Measurements from ENCODE around the gene KAZN.
A peak's percentile ranks its signal among the peaks of the same experiment; 100 is the strongest.

Gene KAZN

DNA sequence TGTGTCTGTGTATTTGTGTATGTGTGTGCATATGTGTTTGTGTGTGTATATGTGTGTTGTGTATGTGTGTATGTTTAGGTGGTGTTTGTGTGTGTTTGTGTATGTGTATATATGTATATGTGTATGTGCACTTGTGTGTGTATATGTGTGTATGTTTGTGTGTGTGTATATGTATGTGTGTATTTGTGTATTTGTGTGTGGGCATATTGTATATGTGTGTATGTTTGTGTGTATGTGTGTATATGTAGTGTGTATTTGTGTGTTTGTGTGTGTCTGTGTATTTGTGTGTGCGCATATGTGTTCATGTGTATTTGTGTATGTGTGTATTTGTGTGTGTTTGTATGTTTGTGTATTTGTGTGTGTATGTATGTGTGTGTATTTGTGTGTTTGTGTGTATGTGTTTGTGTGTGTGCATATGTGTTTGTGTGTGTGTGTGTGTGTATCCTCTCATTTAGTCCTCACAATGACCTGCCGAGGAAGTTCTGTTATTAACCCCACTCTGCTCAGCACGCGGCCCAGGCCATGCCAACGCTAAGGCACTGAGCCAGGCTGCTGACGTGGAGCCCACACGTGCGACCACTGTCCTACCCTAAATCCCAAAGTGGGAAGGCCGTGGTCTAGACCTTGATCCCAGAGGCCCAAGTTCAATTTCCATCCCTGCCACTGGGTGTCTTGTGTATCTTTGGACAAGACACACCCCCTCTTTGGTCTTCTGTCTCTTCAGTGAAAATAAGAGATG lies 511.8 kb downstream of the KAZN start:
- no peaks in the 10 kb centered on the region for H3K9me3 Mint-ChIP-seq
- ATAC-seq = no peak
- H3K4me3 Mint-ChIP-seq = no peak overlapping the region
- no peaks in the 10 kb centered on the region for H3K27me3 Mint-ChIP-seq
- no peaks in the 10 kb centered on the region for H3K4me1 Mint-ChIP-seq
- no peaks in the 10 kb centered on the region for H3K36me3 Mint-ChIP-seq
- H3K27ac Mint-ChIP-seq = no peak overlapping the region

DNA sequence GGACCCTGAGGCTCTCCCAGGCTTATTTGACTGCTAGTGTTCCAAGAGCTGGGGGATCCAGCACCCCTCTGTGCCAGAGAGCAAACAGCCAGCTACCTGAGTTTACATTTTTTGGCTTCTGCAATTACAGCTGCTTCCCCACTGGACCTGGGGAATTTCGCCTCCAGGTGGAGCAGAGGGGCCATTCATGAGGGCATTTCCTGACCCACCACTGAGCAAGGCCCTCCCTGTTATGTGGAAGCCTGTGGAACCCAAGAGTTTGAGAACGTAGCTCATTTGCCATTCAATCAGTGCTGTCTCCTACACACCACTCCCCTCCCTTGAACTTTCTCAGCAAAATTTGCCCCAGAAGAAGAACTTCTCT lies 512.4 kb downstream of the KAZN start:
- H3K9me3 Mint-ChIP-seq = no peaks in the 10 kb centered on the region
- no peak overlapping the region for H3K27ac Mint-ChIP-seq
- H3K4me1 Mint-ChIP-seq = no peaks in the 10 kb centered on the region
- H3K4me3 Mint-ChIP-seq = no peak overlapping the region
- H3K27me3 Mint-ChIP-seq = no peaks in the 10 kb centered on the region
- ATAC-seq = no peak
- H3K36me3 Mint-ChIP-seq = no peaks in the 10 kb centered on the region

DNA sequence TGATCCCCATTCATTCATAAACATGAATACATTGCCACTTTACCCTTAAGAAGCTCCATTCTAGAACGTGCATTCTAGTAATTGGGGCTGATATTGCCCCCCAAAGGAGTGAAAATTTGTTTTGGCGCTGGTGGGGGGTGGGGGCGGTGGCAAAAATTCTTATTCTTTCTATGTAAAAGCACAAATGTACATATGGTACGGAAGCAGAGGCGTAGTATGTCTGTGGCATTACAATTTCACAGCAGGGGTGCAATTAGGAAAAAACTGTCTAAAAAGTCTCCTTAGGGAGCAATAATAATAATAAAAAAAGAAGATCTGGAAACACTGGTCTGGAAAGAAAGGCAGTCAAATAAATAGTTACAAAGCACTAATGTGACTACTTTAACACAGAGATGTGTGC lies 514.7 kb downstream of the KAZN start:
- Mint-ChIP-seq H3K4me1 (no peaks in the 10 kb centered on the region), H3K4me3 (no peak overlapping the region), H3K9me3 (no peaks in the 10 kb centered on the region), H3K27me3 (peaks cover 2% of the 10 kb centered on the region), H3K36me3 (no peaks in the 10 kb centered on the region), H3K27ac (no peak overlapping the region)
- ATAC-seq = no peak

DNA sequence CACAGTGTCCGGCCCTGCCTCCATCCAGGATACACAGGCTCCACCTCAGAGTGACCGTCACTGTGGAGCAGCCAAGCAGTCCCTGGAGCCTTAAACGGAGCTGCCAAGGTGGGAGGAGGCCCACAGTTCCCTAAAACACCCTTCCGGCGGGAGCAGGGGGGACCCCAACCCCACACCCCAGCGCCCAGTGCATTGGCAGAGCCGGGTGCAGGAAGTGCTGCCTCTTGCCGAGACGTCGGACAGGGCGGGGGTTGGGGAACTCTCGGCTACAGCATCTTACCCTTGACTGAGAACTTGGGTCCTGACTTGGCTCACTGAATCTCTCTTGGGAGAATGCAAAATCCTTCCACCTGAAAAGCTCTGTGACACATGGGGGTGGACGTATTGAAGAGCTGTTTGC lies 516.4 kb downstream of the KAZN start:
- H3K36me3 Mint-ChIP-seq = no peaks in the 10 kb centered on the region
- H3K4me1 Mint-ChIP-seq = no peaks in the 10 kb centered on the region
- H3K4me3 Mint-ChIP-seq = no peak overlapping the region
- H3K9me3 Mint-ChIP-seq = no peaks in the 10 kb centered on the region
- ATAC-seq = no peak
- H3K27me3 Mint-ChIP-seq = peaks cover 19% of the 10 kb centered on the region
- H3K27ac Mint-ChIP-seq = no peak overlapping the region

DNA sequence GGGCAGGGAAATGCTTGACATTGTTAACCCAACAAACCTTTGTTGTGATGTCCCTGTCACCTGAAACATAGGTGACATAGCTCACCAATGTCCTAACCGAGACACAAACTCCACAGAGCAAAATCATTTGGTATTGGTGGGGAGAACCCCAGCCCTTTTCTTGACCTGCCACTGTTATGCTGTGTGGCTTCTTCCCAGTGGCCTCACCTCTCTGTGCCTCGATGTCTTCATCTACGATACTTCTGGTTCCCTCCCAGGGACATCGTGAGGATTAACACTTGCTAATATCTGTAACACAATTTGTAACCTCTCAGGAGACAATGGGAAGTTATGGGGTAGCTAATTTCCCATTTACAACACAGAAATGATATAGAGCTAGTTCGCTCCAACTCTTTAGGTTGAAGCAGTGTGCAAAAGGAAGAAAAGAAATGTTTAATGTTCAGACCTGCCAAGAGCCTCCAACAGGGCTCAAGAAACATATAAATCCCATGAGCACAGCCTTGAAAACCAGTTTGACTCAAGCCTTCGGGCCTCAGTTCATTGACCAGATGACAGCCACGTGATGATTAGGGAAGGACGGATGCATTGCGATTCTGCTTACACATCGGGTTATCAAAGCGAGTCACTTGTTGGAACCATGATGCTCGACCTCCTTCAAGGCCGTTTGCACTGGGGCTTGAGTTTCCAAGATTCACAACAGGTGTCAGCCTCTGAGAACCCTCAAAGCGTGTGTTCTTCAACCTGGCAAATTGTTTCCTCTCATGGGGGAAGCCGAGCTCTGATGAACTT lies 517.3 kb downstream of the KAZN start:
- Mint-ChIP-seq H3K36me3 (no peaks in the 10 kb centered on the region), H3K27ac (no peak overlapping the region), H3K27me3 (peaks cover 24% of the 10 kb centered on the region), H3K4me3 (no peak overlapping the region), H3K4me1 (no peaks in the 10 kb centered on the region), H3K9me3 (no peaks in the 10 kb centered on the region)
- no peak for ATAC-seq

DNA sequence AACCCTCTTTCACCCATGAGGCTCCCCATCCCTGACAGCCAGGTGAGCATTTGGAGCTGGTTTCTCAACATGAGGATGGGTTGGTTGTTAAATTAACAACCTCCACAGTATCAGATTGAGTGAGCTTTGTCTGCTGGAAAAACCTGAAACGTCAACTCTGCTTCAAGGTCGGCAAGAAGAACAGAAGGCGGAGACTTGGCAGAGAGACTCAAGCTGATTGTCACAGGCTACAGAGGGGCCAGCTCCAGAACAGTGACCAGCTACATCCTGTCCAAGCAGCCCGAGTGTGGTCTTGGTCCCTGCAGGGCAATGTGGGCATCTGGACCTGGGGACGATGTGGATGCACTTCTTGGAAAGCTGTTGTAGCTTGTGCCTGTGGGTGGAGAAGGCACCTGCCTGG lies 518.5 kb downstream of the KAZN start:
- ATAC-seq = no peak

DNA sequence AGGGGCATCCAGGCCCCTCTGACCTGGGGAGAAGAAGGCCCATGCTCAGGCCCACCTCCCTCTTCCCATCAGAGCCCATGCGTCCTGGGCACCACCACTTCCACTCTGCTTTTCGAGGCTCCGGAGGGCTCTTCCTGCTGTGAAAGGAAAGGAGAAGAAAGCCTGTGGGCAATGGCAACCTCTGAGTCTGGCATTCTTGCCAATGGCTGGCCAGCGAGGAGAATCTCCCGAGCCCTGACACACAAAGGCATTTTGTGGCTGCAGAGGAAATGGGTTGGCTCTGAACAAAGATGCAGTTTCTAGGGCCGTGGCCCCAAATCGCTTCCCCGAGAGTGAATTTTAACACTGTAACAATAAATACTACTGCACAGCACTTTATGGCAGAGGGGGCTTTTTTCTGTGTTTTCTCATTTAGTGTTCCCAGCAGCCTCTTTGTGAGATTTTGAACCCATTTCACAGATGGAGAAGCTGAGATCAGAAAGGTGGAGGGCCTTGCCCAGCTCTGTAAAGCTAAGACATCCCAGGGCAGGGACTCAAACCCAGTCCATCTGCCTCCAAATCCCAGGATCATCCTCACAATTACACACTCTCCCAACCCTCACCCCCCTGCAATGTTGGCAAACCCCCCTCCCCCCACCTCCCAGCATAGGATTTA lies 519.3 kb downstream of the KAZN start:
- H3K4me3 Mint-ChIP-seq = no peak overlapping the region
- no peaks in the 10 kb centered on the region for H3K9me3 Mint-ChIP-seq
- H3K27me3 Mint-ChIP-seq = peaks cover 24% of the 10 kb centered on the region
- no peak overlapping the region for H3K27ac Mint-ChIP-seq
- H3K36me3 Mint-ChIP-seq = no peaks in the 10 kb centered on the region
- H3K4me1 Mint-ChIP-seq = no peaks in the 10 kb centered on the region
- ATAC-seq = no peak

More for the DNA sequence above, 518.5 kb downstream of the KAZN start:
- H3K27ac Mint-ChIP-seq = no peak overlapping the region
- no peak overlapping the region for H3K4me3 Mint-ChIP-seq
- peaks cover 24% of the 10 kb centered on the region for H3K27me3 Mint-ChIP-seq
- no peaks in the 10 kb centered on the region for H3K4me1 Mint-ChIP-seq
- no peaks in the 10 kb centered on the region for H3K9me3 Mint-ChIP-seq
- H3K36me3 Mint-ChIP-seq = no peaks in the 10 kb centered on the region

DNA sequence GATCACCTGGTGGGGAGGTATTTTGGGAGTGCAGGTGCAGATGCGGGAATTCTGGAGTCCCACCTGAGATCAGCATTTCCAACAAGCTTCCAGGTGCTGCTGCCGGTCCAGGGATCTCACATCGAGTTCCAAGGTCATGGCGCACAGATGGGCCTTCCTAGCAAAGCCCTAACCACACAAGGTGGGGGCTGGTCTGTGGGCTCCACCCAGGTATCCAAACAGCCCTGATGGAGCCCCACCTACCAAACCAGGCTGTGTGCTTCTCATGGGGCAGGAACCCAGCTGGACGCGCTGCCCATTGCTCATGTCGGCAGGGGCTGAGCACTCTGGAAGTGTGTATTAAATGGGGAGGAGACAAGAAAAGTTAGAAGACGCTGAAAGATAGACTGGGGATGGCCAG lies 520.1 kb downstream of the KAZN start:
- no peak overlapping the region for H3K27ac Mint-ChIP-seq
- H3K27me3 Mint-ChIP-seq = peaks cover 24% of the 10 kb centered on the region
- H3K4me3 Mint-ChIP-seq = no peak overlapping the region
- ATAC-seq = no peak
- no peaks in the 10 kb centered on the region for H3K4me1 Mint-ChIP-seq
- no peaks in the 10 kb centered on the region for H3K36me3 Mint-ChIP-seq
- H3K9me3 Mint-ChIP-seq = no peaks in the 10 kb centered on the region

DNA sequence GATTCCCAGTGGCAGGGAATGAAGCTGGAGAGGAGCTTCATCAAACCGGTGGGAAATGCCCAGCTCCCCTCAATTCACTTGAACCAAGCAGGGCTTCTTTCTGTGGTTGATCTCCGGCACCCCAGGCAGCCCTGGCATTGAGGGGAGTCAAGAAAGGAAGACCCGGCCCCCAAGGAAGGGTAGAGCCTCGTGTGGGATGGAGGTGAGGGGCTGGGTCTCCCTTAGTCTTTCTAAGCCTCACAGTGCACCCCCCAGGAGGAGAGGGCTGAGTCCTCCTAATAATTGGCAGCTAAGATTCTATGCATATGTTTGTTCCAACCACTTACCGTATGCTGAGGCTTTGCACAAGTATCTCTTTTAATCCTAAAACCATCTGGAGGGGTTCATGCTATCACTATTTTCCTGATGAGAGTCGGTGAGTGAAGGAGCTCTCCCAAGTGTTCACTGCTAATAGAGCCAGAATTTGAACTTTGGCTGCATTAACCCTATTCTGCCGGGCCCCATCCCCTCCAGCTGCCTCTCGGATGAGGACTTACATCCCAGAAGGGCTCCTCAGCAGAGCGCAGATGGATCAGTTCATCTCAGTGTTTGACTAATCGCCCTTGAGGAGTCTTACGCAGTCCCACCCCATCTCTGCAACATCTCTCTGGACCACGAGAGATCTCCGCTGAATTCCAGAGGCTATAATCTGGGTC lies 521.9 kb downstream of the KAZN start:
- H3K9me3 Mint-ChIP-seq = no peaks in the 10 kb centered on the region
- no peaks in the 10 kb centered on the region for H3K36me3 Mint-ChIP-seq
- H3K27me3 Mint-ChIP-seq = peaks cover 24% of the 10 kb centered on the region
- no peak overlapping the region for H3K4me3 Mint-ChIP-seq
- H3K27ac Mint-ChIP-seq = no peak overlapping the region
- H3K4me1 Mint-ChIP-seq = no peaks in the 10 kb centered on the region
- ATAC-seq = no peak

DNA sequence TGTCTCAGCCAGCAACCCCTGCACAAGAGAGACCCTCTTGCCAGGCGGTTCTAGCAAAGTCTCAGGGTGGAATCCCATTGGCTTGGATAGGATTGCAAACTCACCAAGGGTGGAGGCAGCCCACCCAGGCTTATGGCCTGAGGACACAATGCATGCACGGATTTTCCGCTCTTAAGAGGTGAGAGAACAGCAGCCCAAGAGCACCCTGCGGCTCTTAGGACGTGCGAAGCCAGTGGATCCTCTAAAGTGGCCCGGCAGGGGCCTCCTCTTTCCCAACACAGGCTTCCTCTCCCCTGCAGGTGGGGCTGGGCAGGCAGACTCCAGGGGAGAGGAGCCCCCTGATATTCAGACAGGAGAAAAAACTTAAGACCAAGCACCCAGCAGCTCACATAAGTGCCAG lies 523.8 kb downstream of the KAZN start:
- H3K4me3 Mint-ChIP-seq = no peak overlapping the region
- no peaks in the 10 kb centered on the region for H3K36me3 Mint-ChIP-seq
- H3K4me1 Mint-ChIP-seq = no peaks in the 10 kb centered on the region
- H3K27ac Mint-ChIP-seq = no peak overlapping the region
- no peak for ATAC-seq
- H3K9me3 Mint-ChIP-seq = no peaks in the 10 kb centered on the region
- H3K27me3 Mint-ChIP-seq = peaks cover 32% of the 10 kb centered on the region

DNA sequence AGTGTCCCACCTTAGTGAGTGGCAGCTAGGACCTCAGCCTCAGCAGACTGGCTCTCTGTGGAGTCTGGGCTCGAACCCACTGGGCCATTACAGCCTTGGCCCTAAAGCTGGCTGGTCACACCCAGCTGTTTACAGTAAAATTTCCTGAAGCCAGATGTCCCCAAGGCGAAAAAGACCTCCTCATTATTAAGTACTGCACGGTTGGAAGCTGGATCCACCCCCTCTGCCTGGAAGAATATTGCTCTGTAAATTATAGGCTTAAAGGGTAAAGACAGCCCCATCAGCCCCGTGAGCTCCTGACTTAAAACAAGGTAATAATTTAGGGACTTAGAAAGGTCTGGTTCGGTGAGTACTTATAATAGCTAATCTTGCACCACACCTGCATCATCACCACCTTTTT lies 524.8 kb downstream of the KAZN start:
- no peak overlapping the region for H3K4me3 Mint-ChIP-seq
- no peak for ATAC-seq
- H3K27me3 Mint-ChIP-seq = peaks cover 29% of the 10 kb centered on the region
- no peaks in the 10 kb centered on the region for H3K4me1 Mint-ChIP-seq
- H3K9me3 Mint-ChIP-seq = no peaks in the 10 kb centered on the region
- no peaks in the 10 kb centered on the region for H3K36me3 Mint-ChIP-seq
- no peak overlapping the region for H3K27ac Mint-ChIP-seq

DNA sequence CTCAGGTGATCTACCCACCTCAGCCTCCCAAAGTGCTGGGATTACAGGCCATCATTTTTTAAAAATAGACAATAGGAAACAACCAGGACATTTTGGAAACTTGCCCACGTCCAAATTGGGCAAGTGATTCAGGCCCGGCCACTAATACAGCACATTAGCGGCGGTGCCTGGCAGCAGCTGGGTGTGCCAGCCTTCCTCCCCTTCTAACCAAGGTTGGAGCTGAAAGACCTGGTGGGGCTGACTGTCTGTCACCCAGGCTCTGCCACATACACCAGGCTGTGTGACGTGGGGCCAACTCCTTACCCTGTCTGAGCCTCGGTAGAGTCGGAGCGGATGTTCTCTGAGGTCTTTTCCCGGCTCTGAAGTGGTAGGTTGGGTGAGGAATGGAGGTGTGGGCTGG lies 525.4 kb downstream of the KAZN start:
- no peak for ATAC-seq
- Mint-ChIP-seq H3K9me3 (no peaks in the 10 kb centered on the region), H3K36me3 (no peaks in the 10 kb centered on the region), H3K27ac (no peak overlapping the region), H3K4me1 (no peaks in the 10 kb centered on the region), H3K27me3 (peaks cover 28% of the 10 kb centered on the region), H3K4me3 (no peak overlapping the region)

DNA sequence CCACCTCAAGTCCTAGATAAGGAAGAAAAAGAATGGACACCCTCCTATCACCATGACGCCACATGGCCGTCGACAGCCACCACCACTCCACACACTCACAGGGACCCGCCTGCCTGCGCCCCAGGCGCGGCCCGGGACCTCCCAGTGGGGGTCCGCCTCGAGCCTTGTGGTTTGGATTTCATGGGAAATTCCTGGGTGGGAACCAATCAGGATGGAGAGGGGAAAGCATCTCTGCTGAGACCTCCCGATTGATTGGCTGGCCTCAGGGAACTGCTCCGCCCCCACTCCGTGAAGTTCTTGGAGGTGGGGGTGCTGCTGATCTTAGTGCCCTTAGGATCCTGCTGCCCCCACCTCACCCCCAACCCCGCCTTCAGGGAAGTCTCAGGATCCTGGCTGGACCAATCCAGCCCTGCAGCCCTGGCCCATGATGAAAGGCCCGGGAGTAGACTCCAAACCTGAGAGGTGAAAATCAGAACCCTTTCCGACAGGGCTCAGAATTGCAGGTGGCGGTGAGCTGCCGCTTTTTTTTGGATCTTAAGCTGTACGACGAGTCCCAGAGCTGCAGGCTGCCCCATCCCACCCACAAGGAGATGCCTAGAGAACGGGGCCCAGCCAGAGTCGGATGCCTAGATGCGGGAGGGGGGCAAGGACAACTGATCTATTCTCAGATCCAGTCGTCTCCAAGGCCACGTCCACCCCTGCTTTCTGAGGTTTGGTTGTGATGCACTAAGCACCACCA lies 526.0 kb downstream of the KAZN start:
- peak; percentile 17 for ATAC-seq
- Mint-ChIP-seq H3K36me3 (no peaks in the 10 kb centered on the region), H3K4me1 (no peaks in the 10 kb centered on the region), H3K9me3 (peaks cover 3% of the 10 kb centered on the region), H3K27ac (no peak overlapping the region), H3K27me3 (peaks cover 28% of the 10 kb centered on the region), H3K4me3 (no peak overlapping the region)

DNA sequence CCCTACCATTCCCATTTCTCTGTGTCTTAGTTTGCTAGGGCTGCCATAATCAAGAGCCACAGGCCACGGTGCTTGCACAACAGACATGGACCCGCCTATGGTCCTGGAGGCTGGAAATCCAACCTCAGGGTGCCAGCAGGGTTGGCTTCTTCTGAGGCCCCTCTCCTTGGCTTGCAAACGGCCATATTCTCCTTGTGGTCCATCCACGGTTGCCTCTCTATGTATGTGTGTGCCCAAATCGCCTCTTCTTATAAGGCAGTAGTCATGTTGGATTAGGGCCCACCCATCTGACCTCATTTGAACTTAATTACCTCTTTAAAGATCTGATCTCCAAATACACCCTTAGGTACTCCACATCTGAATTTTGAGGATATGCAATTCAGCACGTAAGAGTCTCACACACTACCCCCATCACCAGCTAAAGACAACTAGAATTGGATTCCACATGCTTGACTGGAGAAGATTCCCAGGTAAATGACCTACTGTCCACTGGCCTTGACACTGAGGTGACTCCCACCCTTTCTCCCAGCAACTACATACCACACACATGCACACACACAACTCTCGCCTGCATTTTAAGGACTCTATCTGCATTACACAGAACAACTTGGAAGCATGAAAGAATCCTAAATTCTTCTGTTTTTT lies 526.7 kb downstream of the KAZN start:
- Mint-ChIP-seq H3K27ac (no peak overlapping the region), H3K9me3 (peaks cover 8% of the 10 kb centered on the region), H3K4me1 (no peaks in the 10 kb centered on the region), H3K36me3 (no peaks in the 10 kb centered on the region), H3K27me3 (peaks cover 25% of the 10 kb centered on the region), H3K4me3 (no peak overlapping the region)
- ATAC-seq = no peak

All from stimulated activated memory B cell treated with anti-CD40 and anti-IgM and Interleukin-4, amounts not matched to agents 10 μg/mL and 1 μg/mL and 100 μg/mL, for 72 hours (primary cell).